MM.1S (cell line): ENCODE data around the gene MPND.

Experiments used
- DNase-seq: peaks from one replicate; pipeline ENCODE4 v3.0.0-alpha.2; 2015
- H2AFZ ChIP-seq: fragments of 300-600 bp; sonication (generic); 2 replicates; pipeline ENCODE4 v1.6.0; 2016; ENCODE audit warnings: antibody characterized with exemption, low read length
- H3F3A ChIP-seq: fragments of 300-600 bp; sonication (generic); 2 replicates; pipeline ENCODE4 v1.6.1; 2016; ENCODE audit warnings: mild to moderate bottlenecking, antibody characterized with exemption, low read length, moderate library complexity, mixed read lengths; ENCODE audit not compliant: insufficient read depth
- H3K27ac ChIP-seq: fragments of 300-600 bp; sonication (generic); 2 replicates; pipeline ENCODE4 v1.5.1; 2016; ENCODE audit warnings: mild to moderate bottlenecking, low read length
- H3K27me3 ChIP-seq: fragments of 300-600 bp; sonication (generic); replicated peaks from 2 replicates; pipeline ENCODE4 v1.6.0; 2016; ENCODE audit warnings: low read length; ENCODE audit not compliant: insufficient read depth
- H3K36me3 ChIP-seq: fragments of 300-600 bp; sonication (generic); replicated peaks from 2 replicates; pipeline ENCODE4 v1.6.1; 2016; ENCODE audit warnings: mild to moderate bottlenecking, low read length, mixed read lengths; ENCODE audit not compliant: insufficient read depth
- H3K4me1 ChIP-seq: fragments of 300-600 bp; sonication (generic); 2 replicates; pipeline ENCODE4 v1.6.1; 2016; ENCODE audit warnings: low read length, mixed read lengths
- H3K4me2 ChIP-seq: fragments of 300-600 bp; sonication (generic); 2 replicates; pipeline ENCODE4 v1.6.0; 2016; ENCODE audit warnings: low read depth, low read length
- H3K4me3 ChIP-seq: fragments of 300-600 bp; sonication (generic); 2 replicates; pipeline ENCODE4 v1.5.1; 2016; ENCODE audit warnings: low read length, mixed read lengths
- H3K79me2 ChIP-seq: fragments of 300-600 bp; sonication (generic); 2 replicates; pipeline ENCODE4 v1.6.1; 2016; ENCODE audit warnings: mixed run types, low read length, mixed read lengths
- H3K9ac ChIP-seq: fragments of 300-600 bp; sonication (generic); 2 replicates; pipeline ENCODE4 v1.6.1; 2016; ENCODE audit warnings: low read length, mixed read lengths
- H3K9me2 ChIP-seq: fragments of 300-600 bp; sonication (generic); replicated peaks from 2 replicates; pipeline ENCODE4 v1.6.1; 2016; ENCODE audit warnings: mild to moderate bottlenecking, low read length, mixed read lengths; ENCODE audit not compliant: insufficient read depth
- H3K9me3 ChIP-seq: fragments of 300-600 bp; sonication (generic); replicated peaks from 2 replicates; pipeline ENCODE4 v1.6.1; 2016; ENCODE audit warnings: mild to moderate bottlenecking, low read length, mixed read lengths; ENCODE audit not compliant: insufficient read depth
- H4K20me1 ChIP-seq: fragments of 300-600 bp; sonication (generic); 2 replicates; pipeline ENCODE4 v1.6.1; 2016; ENCODE audit warnings: mild to moderate bottlenecking, low read length, moderate library complexity, mixed read lengths; ENCODE audit not compliant: insufficient read depth
- CTCF ChIP-seq: fragments of 300-600 bp; sonication (generic); IDR thresholded peaks from 2 replicates; pipeline ENCODE4 v1.5.1; 2016; ENCODE audit warnings: antibody characterized with exemption, low read length, mixed read lengths
- EZH2 ChIP-seq: fragments of 300-600 bp; sonication (generic); optimal IDR thresholded peaks from 2 replicates; pipeline ENCODE3; 2017; ENCODE audit warnings: low read depth, mild to moderate bottlenecking, antibody characterized with exemption, low read length, mixed read lengths
- EZH2phosphoT487 ChIP-seq: fragments of 300-600 bp; sonication (generic); IDR thresholded peaks from 2 replicates; pipeline ENCODE4 v1.6.1; 2018; ENCODE audit warnings: antibody characterized with exemption, low read length

The MPND gene

DNA sequence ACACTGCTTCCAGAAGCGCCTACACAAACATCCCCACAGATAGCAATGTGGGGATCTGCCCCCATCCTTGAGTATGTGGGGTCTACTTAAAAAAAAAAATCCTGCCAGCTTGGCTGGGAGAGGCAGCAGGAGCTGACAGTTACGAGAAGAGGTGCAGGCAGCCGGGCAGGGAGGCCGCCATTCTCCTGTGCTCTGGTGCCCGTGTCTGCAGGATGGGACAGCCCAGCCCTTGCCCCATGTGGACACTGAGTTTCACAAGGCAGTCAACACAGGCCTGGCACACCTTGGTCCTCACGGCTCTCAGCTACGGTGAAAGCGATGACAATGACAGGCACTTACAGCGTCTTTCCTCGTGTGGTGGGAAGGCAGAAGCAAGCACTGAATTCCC is 24.0 kb downstream of the MPND start:
- H4K20me1 ChIP-seq, result no peaks in the 10 kb centered on the region; the same call in 1 of the 2 replicates
- peaks cover 29% of the 10 kb centered on the region for H3K4me1 ChIP-seq

DNA sequence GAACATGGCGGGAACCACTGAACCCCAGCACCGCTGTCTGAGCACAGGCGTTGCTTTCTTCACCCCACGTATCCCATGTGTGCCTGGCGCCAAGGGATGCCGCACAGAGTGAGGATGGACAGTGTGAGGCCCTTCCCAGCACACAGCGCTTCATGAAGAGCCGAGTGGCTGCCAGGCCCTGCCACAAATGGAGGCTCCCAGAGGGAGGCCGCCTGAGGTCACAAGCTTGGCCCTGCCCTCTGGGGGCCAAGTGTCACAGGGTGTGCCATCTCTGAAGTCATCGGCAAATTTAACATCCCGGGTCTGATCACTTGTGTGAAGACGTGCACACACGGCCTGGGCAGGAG is 24.4 kb downstream of the MPND start:
- Histone ChIP-seq H2AFZ (no peak overlapping the region), H3K9me2 (no peaks in the 10 kb centered on the region), H3K4me1 (peaks cover 29% of the 10 kb centered on the region), H3K36me3 (0 out of 2 replicates have a peak, but pooled peaks cover 4% of the 10 kb centered on the region), H3K4me2 (no peak overlapping the region), H3K9ac (no peak overlapping the region), H3K27ac (no peak overlapping the region), H3K9me3 (no peaks in the 10 kb centered on the region), H3F3A (peaks cover 22% of the 10 kb centered on the region), H4K20me1 (no peaks in the 10 kb centered on the region; the same call in 1 of the 2 replicates), H3K27me3 (no peaks in the 10 kb centered on the region), H3K4me3 (no peak overlapping the region), H3K79me2 (peaks cover 43% of the 10 kb centered on the region)
- TF ChIP-seq EZH2 (no peak), EZH2phosphoT487 (no peak), CTCF (no peak)
- DNase-seq, result no peak

More for the DNA sequence above, 24.0 kb downstream of the MPND start:
- DNase-seq, result no peak
- Histone ChIP-seq H3F3A (peaks cover 22% of the 10 kb centered on the region), H2AFZ (no peak overlapping the region), H3K9ac (no peak overlapping the region), H3K79me2 (peaks cover 39% of the 10 kb centered on the region), H3K9me2 (no peaks in the 10 kb centered on the region), H3K4me2 (no peak overlapping the region), H3K4me3 (no peak overlapping the region), H3K36me3 (0 out of 2 replicates have a peak, but pooled peaks cover 4% of the 10 kb centered on the region), H3K9me3 (no peaks in the 10 kb centered on the region), H3K27me3 (no peaks in the 10 kb centered on the region), H3K27ac (no peak overlapping the region)
- TF ChIP-seq EZH2phosphoT487, result no peak
- TF ChIP-seq EZH2, result no peak
- TF ChIP-seq CTCF, result no peak

GRCh38 chr19:4368128-4368820 is 24.9 kb downstream of the MPND start:
- Histone ChIP-seq H3K79me2 (peaks cover 48% of the 10 kb centered on the region), H3K36me3 (0 out of 2 replicates have a peak, but pooled peaks cover 4% of the 10 kb centered on the region), H3K9me2 (no peaks in the 10 kb centered on the region), H3K4me1 (peaks cover 29% of the 10 kb centered on the region), H3F3A (peaks cover 22% of the 10 kb centered on the region), H4K20me1 (no peaks in the 10 kb centered on the region; the same call in 1 of the 2 replicates), H3K4me2 (peak overlapping the region; percentile 100; the same call in 1 of the 2 replicates), H3K9ac (no peak overlapping the region), H3K9me3 (no peaks in the 10 kb centered on the region), H3K27ac (peak overlapping the region; percentile 86; the same call in 1 of the 2 replicates), H3K4me3 (no peak overlapping the region), H3K27me3 (no peaks in the 10 kb centered on the region), H2AFZ (no peak overlapping the region)
- TF ChIP-seq EZH2phosphoT487 (no peak), EZH2 (no peak), CTCF (no peak)
- no peak for DNase-seq
